A549 (cell line): Measurements from ENCODE around the gene RTN4. TPM values are rescaled to one million over a fixed set of nuclear protein-coding genes. Genes with fewer than 3 reads are reported as not detected.

Experiments used
- ATAC-seq, 2 experiments: fragments of 200-7000 bp in 1 of 2; fragments of >200 bp in 1 of 2; cut with Nextera tagmentation in 1 of 2; cut with Tn5 transposase in 1 of 2; 3 replicates each; pipeline versions ENCODE4 v1.8.0 to v1.9.1; 2018 to 2020; ENCODE audit warnings: mild to moderate bottlenecking in 1 of 2, moderate library complexity in 1 of 2
- CTCF ChIA-PET: fragments of 300-600 bp; sonication (Branson Sonifier 250); formaldehyde crosslinking; extraction: SDS; loops from one replicate; lab custom pipeline; 2021; ENCODE audit warnings: antibody characterized with exemption, inconsistent platforms; lab: Yijun Ruan, JAX
- POLR2A ChIA-PET: fragments of 350-600 bp; formaldehyde crosslinking; extraction: SDS; loops from one replicate; lab custom pipeline; 2021; ENCODE audit warnings: antibody characterized with exemption, inconsistent platforms; lab: Yijun Ruan, JAX
- DNase-seq, 2 experiments: peaks; one replicate each; pipeline versions ENCODE4 v3.0.0 to v3.0.0-alpha.2; 2011 to 2016; ENCODE audit warnings: low read depth in 1 of 2, low spot score in 1 of 2
- FAIRE-seq: peaks from 2 replicates; lab custom pipeline; 2011; peaks lifted over from hg19 to GRCh38; lab: Jason Lieb, UNC
- H3K27ac ChIP-seq, 2 experiments: fragments of >200 bp; sonication (Bioruptor Twin); formaldehyde crosslinking; 3 replicates each; pipeline ENCODE4 v1.5.1; 2016 to 2017
- H3K4me1 ChIP-seq: fragments of >200 bp; sonication (Bioruptor Twin); formaldehyde crosslinking; 3 replicates; pipeline ENCODE4 v1.6.1; 2016
- H3K4me2 ChIP-seq: fragments of >200 bp; sonication (Bioruptor Twin); formaldehyde crosslinking; 3 replicates; pipeline ENCODE4 v1.6.1; 2016
- H3K4me3 ChIP-seq: fragments of >200 bp; sonication (Bioruptor Twin); formaldehyde crosslinking; 3 replicates; pipeline ENCODE4 v1.5.1; 2016
- H3K9me3 ChIP-seq: fragments of >200 bp; sonication (Bioruptor Twin); formaldehyde crosslinking; 3 replicates; pipeline ENCODE4 v1.6.1; 2016
- CBX2 ChIP-seq: fragments of 200-600 bp; sonication (generic); IDR thresholded peaks from 2 replicates; pipeline ENCODE4 v1.6.1; 2016; ENCODE audit warnings: low read depth, mild to moderate bottlenecking, borderline replicate concordance
- CHD2 ChIP-seq: fragments of 150-350 bp; IDR thresholded peaks from 2 replicates; pipeline ENCODE4 v1.6.1; 2014; ENCODE audit warnings: low read length; ENCODE audit not compliant: partially characterized antibody
- CHD4 ChIP-seq: fragments of 200-600 bp; sonication (generic); IDR thresholded peaks from 2 replicates; pipeline ENCODE4 v1.6.1; 2016; ENCODE audit warnings: antibody characterized with exemption, mild to moderate bottlenecking, borderline replicate concordance
- E2F6 ChIP-seq: IDR thresholded peaks from 2 replicates; pipeline ENCODE4 v1.6.1; 2012; ENCODE audit warnings: low read depth, borderline replicate concordance
- EHMT2 ChIP-seq: fragments of 200-600 bp; sonication (generic); IDR thresholded peaks from 2 replicates; pipeline ENCODE4 v1.6.1; 2016; ENCODE audit warnings: antibody characterized with exemption, low read depth, mild to moderate bottlenecking, moderate library complexity
- ELK1 ChIP-seq: fragments of 150-350 bp; IDR thresholded peaks from 2 replicates; pipeline ENCODE4 v1.6.1; 2014; ENCODE audit warnings: low read depth, mild to moderate bottlenecking, low read length
- ESRRA ChIP-seq: fragments of 150-350 bp; IDR thresholded peaks from 2 replicates; pipeline ENCODE4 v1.6.1; 2014; ENCODE audit warnings: mild to moderate bottlenecking, low read length, borderline replicate concordance
- FOSB ChIP-seq: fragments of 250-450 bp; sonication (Bioruptor Pico); IDR thresholded peaks from 2 replicates; pipeline ENCODE4 v1.5.0; 2020; ENCODE audit warnings: mild to moderate bottlenecking, moderate library complexity
- FOXS1 ChIP-seq: fragments of 250-450 bp; sonication (Bioruptor Pico); IDR thresholded peaks from 2 replicates; pipeline ENCODE4 v1.5.0; 2020; ENCODE audit warnings: mild to moderate bottlenecking, moderate library complexity
- GATA3 ChIP-seq: IDR thresholded peaks from 2 replicates; pipeline ENCODE4 v1.6.1; 2012; ENCODE audit warnings: borderline replicate concordance
- HDAC2 ChIP-seq: fragments of 200-600 bp; sonication (generic); IDR thresholded peaks from 2 replicates; pipeline ENCODE4 v1.6.1; 2016
- HES2 ChIP-seq: fragments of >200 bp; sonication (Bioruptor Twin); formaldehyde crosslinking; IDR thresholded peaks from 2 replicates; pipeline ENCODE4 v1.6.1; 2016
- HOXB13 ChIP-seq: fragments of 250-450 bp; sonication (Bioruptor Pico); IDR thresholded peaks from 2 replicates; pipeline ENCODE4 v1.5.0; 2020; ENCODE audit warnings: low read depth, mild to moderate bottlenecking, moderate library complexity
- KDM1A ChIP-seq: fragments of 200-600 bp; sonication (generic); IDR thresholded peaks from 2 replicates; pipeline ENCODE4 v1.6.1; 2016; ENCODE audit warnings: low read depth, mild to moderate bottlenecking
- MAX ChIP-seq: IDR thresholded peaks from 2 replicates; pipeline ENCODE4 v1.6.1; 2012
- MYC ChIP-seq: IDR thresholded peaks from 2 replicates; pipeline ENCODE4 v1.6.1; 2012; ENCODE audit warnings: mild to moderate bottlenecking, inconsistent platforms, low read length, improper control_type of control experiment, borderline replicate concordance
- PBX3 ChIP-seq: IDR thresholded peaks from 2 replicates; pipeline ENCODE4 v1.6.1; 2012
- PHF8 ChIP-seq: fragments of 200-600 bp; sonication (generic); IDR thresholded peaks from 2 replicates; pipeline ENCODE4 v1.6.1; 2016; ENCODE audit warnings: low read depth, mild to moderate bottlenecking, antibody characterized with exemption, moderate library complexity, borderline replicate concordance
- RAD21 ChIP-seq, 2 experiments: fragments of >200 bp in 1 of 2; sonication (Bioruptor Twin) in 1 of 2; formaldehyde crosslinking in 1 of 2; IDR thresholded peaks in 1 of 2; conservative IDR thresholded peaks in 1 of 2; 2 replicates in 1 of 2; 3 replicates in 1 of 2; pipeline ENCODE4 v1.6.1; 2012 to 2018; ENCODE audit warnings: inconsistent platforms in 1 of 2
- RCOR1 ChIP-seq: fragments of 150-350 bp; IDR thresholded peaks from 2 replicates; pipeline ENCODE4 v1.6.1; 2014; ENCODE audit warnings: antibody characterized with exemption, low read length, low read depth
- RFX5 ChIP-seq: fragments of 450-650 bp; IDR thresholded peaks from 2 replicates; pipeline ENCODE4 v1.7.1; 2014; ENCODE audit warnings: antibody characterized with exemption, mild to moderate bottlenecking, moderate library complexity
- SMC3 ChIP-seq: fragments of >200 bp; sonication (Bioruptor Twin); formaldehyde crosslinking; IDR thresholded peaks from 3 replicates; pipeline ENCODE4 v1.6.1; 2018; ENCODE audit warnings: inconsistent platforms
- TFCP2L1 ChIP-seq: fragments of 250-450 bp; sonication (Bioruptor Pico); IDR thresholded peaks from 2 replicates; pipeline ENCODE4 v1.5.0; 2021; ENCODE audit warnings: mild to moderate bottlenecking
- USF2 ChIP-seq: fragments of 450-650 bp; IDR thresholded peaks from 2 replicates; pipeline ENCODE4 v1.6.1; 2014; ENCODE audit warnings: antibody characterized with exemption
- ZC3H11A ChIP-seq: fragments of 450-650 bp; IDR thresholded peaks from 2 replicates; pipeline ENCODE4 v1.6.1; 2014; ENCODE audit warnings: antibody characterized with exemption, mild to moderate bottlenecking
- ZNF302 ChIP-seq: fragments of 250-450 bp; sonication (Bioruptor Pico); IDR thresholded peaks from 2 replicates; pipeline ENCODE4 v1.9.0; 2021; ENCODE audit warnings: inconsistent platforms, mild to moderate bottlenecking, moderate library complexity
- ZSCAN20 ChIP-seq: fragments of 250-450 bp; sonication (Bioruptor Pico); IDR thresholded peaks from 2 replicates; pipeline ENCODE4 v1.8.0; 2022; ENCODE audit warnings: mild to moderate bottlenecking, moderate library complexity
- WGBS: methylation state at CpG from one replicate; pipeline ENCODE4 v1.1.6; 2017; ENCODE audit errors: missing lambda C conversion rate; 5-methylcytosine and 5-hydroxymethylcytosine counted together
- polyA plus RNA-seq, 4 experiments: library from polyadenylated mRNA; depleted of rRNA in 3 of 4; stranded (reverse); fragments of >200 nt; fragmentation: RNase III in 1 of 4; extraction: RNeasy Plus Mini Kit Qiagen cat#74134 plus additional on column Dnase treatment in 1 of 4; gene quantifications; 2 replicates in 3 of 4; 3 replicates in 1 of 4; pipeline ENCODE4 v1.2.3, GENCODE V29; 2011 to 2017

RTN4 gene
- polyA plus RNA-seq, 2 of the 4 experiments (the other 2 are of a cell fraction), result 302 to 403 TPM

GRCh38 chr2:55057474-55057873, 7.2 kb upstream of the RTN4 start:
- TF ChIP-seq GATA3 (no peak), CHD4 (no peak), E2F6 (no peak), PHF8 (no peak), MAX (no peak), USF2 (no peak), MYC (no peak), PBX3 (no peak), RFX5 (no peak), RAD21 (conservative IDR thresholded peaks at IDR 0.05 in 1 of 2, IDR thresholded peaks at IDR 0.05 in 1 of 2) (no peak), FOXS1 (CRISPR knock-in tag) (no peak), HOXB13 (CRISPR knock-in tag) (no peak), CHD2 (no peak), ELK1 (no peak), TFCP2L1 (CRISPR knock-in tag) (no peak), HES2 (no peak), CBX2 (no peak), FOSB (CRISPR knock-in tag) (no peak), ZC3H11A (no peak)
- H3K4me3 ChIP-seq, result no peak overlapping the region
- no peak for DNase-seq
- no peaks in the 10 kb centered on the region for H3K9me3 ChIP-seq
- 94% methylated on average over 3 of the region's 3 CpGs for WGBS
- POLR2A ChIA-PET, result no interaction called here
- FAIRE-seq, result no peak
- no peak for ATAC-seq
- no peak overlapping the region for H3K27ac ChIP-seq
- H3K4me1 ChIP-seq, result peaks cover 19% of the 10 kb centered on the region
- CTCF ChIA-PET, result interaction anchor here (0.6 to 3.5 kb wide), 9 partner anchors 9 to 110 kb away, joined by 3 to 22 read pairs (median 6); no protein-coding TSS in a partner anchor
- H3K4me2 ChIP-seq, result no peak overlapping the region

- no peak for FAIRE-seq
- peak; percentile 42 to 52 for DNase-seq
- no peaks in the 10 kb centered on the region for H3K9me3 ChIP-seq
- peak in 1 of 2 experiments; percentile 60; a peak in 2 of 6 replicates for ATAC-seq
- WGBS, result 73% methylated on average over 9 of the region's 9 CpGs
- no peak overlapping the region for H3K4me3 ChIP-seq
- TF ChIP-seq KDM1A, result no peak
- no peak for TF ChIP-seq FOSB (CRISPR knock-in tag)
- no peak for TF ChIP-seq RCOR1
- no peak for TF ChIP-seq HDAC2
- TF ChIP-seq CBX2, result no peak
- TF ChIP-seq PBX3, result no peak
- TF ChIP-seq E2F6, result no peak
- no peak for TF ChIP-seq USF2
- TF ChIP-seq HES2, result no peak
- no peak for TF ChIP-seq RFX5
- no peak for TF ChIP-seq SMC3
- no peak for TF ChIP-seq ZSCAN20 (CRISPR knock-in tag)
- no peak for TF ChIP-seq EHMT2
- TF ChIP-seq ESRRA, result no peak
- no peak for TF ChIP-seq ZNF302
- no peak for TF ChIP-seq MAX
- ChIA-PET CTCF (interaction anchor here (3.4 to 3.5 kb wide), 2 partner anchors 8 to 112 kb away, joined by 20 to 22 read pairs; no protein-coding TSS in a partner anchor), POLR2A (no interaction called here)
- peaks cover 26% of the 10 kb centered on the region for H3K4me1 ChIP-seq
- H3K4me2 ChIP-seq, result peak overlapping the region; percentile 45
- peak overlapping the region; percentile 53 to 65; a peak in 5 of 6 replicates for H3K27ac ChIP-seq
These were observed 5.8 kb upstream of the RTN4 start for GRCh38 chr2:55056024-55056521.
